ENCODE measurements around the gene NME9. TPM values are rescaled to one million over a fixed set of nuclear protein-coding genes. Genes with fewer than 3 reads are reported as not detected.
"Not testable (repeated sequence)": the region's sequence is repeated elsewhere in the genome, so short reads cannot be mapped to it uniquely, and the experiment has no call there.

NME9 gene
- 1 to 10 TPM; 1.7 to 4.6 (median 3.4) TPM for polyA plus RNA-seq (ENCODE audit: insufficient read length in 4 of 4)

DNA sequence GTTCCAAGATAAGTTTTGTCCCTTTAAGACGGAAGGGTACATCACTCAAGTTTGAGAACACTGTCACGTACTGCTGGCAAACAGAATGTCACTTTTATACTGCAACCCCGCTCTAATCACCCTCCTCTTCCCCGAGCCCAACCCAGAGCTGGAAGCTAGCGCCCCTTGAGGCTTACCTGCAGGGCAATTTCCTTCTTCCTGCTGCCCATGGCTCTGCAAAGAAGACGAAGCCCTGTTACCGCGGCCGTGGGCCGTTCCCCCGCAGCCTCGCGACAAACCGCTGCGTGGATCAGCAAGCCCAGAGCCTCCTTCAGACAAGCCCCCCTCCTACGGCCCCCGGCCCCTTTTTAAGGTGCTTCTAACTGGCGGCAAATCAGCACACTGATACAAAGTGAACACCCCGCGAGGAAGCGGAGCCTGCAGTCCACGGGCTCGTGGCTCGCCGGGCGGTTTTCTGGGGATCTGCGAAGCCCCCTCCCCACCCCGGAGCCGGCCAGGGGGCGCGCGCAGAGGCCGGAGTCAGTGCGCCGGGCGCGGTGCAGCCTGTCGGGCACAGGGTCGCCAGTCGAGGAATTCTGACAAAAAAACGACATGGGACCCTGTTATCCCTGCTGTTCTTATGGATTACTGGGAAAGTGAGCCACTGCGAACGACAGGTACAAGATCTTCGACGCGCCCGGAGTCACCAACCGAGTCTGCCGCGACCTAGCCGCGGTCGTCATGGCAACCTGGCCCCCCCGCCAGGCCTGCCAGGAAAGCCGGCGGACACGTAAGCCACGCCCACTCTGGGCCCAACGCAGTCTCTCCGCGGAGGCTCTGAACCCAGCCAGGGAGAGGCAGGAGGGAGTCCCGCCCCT, at the start of gene NME9:
Gene NME9, minus strand, starts transcription at position 725 of the 857 bp plus-strand sequence. Its CDS starts 516 bp downstream, at position 209.
- DNase-seq (ENCODE audit: low read depth in 4 of 4, low spot score in 2 of 4), result peak in 3 of 4 donors; percentile 47 to 77 (median 52)

DNA sequence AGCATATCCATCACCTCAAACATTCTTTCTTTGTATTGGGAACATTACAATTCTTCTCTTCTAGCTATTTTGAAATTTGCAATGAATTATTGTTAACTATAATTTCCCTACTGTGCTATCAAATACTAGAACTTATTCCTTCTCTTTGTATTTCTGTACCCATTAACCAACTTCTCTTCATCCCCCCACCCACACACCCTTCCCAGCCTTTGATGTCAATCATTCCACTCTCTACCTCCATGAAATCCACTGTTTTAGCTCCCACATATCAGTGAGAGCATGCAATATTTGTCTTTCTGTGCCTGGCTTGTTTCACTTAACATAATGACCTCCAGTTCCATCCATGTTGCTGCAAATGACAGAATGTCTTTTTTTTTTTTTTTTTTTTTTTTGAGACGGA, 49.3 kb upstream of the NME9 start:
- DNase-seq (ENCODE audit: low read depth in 4 of 4, low spot score in 2 of 4), result no peak

- no peak for DNase-seq (ENCODE audit: low read depth in 4 of 4, low spot score in 2 of 4)
These were observed 48.7 kb upstream of the NME9 start for GRCh38 chr3:138378331-138378730.

- no peak for DNase-seq (ENCODE audit: low read depth in 4 of 4, low spot score in 2 of 4)
These were observed 48.2 kb upstream of the NME9 start for GRCh38 chr3:138377804-138378203.

GRCh38 chr3:138377212-138377611, 47.6 kb upstream of the NME9 start:
- DNase-seq (ENCODE audit: low read depth in 4 of 4, low spot score in 2 of 4), result not testable (repeated sequence)

- no peak for DNase-seq (ENCODE audit: low read depth in 4 of 4, low spot score in 2 of 4)
These were observed 47.0 kb upstream of the NME9 start for GRCh38 chr3:138376663-138377062.

DNA sequence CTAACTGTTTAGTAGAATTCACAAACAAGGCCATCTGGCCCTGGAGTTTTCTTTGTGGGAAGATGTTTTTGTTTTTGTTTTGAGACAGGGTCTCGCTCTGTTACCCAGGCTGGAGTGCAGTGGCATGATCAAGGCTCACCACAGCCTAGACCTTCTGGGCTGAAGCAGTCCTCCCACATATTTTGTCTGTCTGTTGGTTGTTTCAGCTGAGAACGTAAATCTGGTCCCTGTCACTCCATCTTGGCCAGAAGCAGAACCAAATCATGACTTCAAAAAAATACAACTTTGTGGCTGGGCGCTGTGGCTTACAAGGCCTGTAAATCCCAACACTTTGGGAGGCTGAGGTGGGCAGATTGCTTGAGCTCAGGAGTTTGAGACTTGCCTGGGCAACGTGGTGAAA, 45.8 kb upstream of the NME9 start:
- DNase-seq (ENCODE audit: low read depth in 4 of 4, low spot score in 2 of 4), result no peak

DNA sequence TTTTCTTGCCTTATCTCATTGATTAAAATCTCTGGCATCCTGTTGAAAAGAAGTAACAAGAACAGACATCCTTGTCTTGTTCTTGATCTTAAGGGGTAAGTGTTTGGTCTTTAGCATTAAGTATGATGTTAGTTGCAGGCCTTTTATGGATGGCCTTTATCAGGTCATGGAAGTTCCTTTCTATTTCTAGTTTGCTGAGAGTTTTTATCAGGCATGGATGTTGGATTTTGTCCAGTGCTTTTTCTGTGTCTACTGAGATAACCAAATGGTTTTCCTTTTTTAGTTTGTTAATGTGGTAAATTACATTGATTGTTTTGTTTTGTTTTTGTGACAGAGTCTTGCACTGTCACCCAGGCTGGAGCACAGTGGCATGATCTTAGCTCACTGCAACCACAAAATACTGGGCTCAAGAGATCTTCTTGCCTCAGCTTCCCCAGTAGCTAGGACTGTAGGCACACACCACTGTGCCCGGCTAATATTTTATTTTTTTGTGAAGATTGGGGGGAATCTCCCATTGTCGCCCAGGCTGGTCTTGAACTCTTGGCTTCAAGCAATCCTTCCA, 45.0 kb upstream of the NME9 start:
- DNase-seq (ENCODE audit: low read depth in 4 of 4, low spot score in 2 of 4), result no peak

- DNase-seq (ENCODE audit: low read depth in 4 of 4, low spot score in 2 of 4), result no peak
These were observed 44.1 kb upstream of the NME9 start for GRCh38 chr3:138373736-138374094.

DNA sequence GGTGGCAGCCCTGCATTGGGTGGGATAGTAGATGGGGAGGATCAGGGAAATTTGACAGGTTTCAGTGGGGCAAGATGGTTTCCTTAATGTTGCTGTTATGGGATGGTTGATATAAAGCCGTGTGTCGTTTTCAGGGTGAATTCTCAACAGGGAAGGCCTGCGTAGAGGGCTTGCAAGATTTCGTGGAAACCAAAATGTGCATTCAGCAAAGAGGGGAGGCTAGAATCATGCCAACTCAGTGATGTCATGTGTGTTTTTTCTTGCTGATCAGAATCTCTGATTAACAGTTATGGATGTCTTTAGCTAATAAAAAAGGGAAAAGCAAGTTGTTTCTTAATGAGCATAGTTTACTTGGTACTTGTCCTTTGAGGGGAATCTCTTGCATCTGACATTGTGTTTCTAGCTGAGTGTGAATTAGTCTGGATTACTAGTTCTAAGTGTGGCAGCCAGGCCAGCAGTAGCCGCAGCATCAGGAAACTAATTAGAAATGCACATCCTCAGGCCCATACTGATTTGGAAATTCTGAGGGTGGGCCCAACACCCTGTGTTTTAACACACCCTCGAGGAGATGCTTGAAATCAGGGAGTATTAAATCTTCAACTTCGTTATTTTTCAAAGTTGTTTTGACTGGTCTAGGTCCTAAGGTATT, 43.6 kb upstream of the NME9 start:
- DNase-seq (ENCODE audit: low read depth in 4 of 4, low spot score in 2 of 4), result no peak

- no peak for DNase-seq (ENCODE audit: low read depth in 4 of 4, low spot score in 2 of 4)
These were observed 41.7 kb upstream of the NME9 start for GRCh38 chr3:138371070-138371965.

- no peak for DNase-seq (ENCODE audit: low read depth in 4 of 4, low spot score in 2 of 4)
These were observed 40.7 kb upstream of the NME9 start for GRCh38 chr3:138370321-138370720.

GRCh38 chr3:138369151-138369900, 39.7 kb upstream of the NME9 start:
- no peak for DNase-seq (ENCODE audit: low read depth in 4 of 4, low spot score in 2 of 4)

- no peak for DNase-seq (ENCODE audit: low read depth in 4 of 4, low spot score in 2 of 4)
These were observed 38.3 kb upstream of the NME9 start for GRCh38 chr3:138367911-138368310.

DNA sequence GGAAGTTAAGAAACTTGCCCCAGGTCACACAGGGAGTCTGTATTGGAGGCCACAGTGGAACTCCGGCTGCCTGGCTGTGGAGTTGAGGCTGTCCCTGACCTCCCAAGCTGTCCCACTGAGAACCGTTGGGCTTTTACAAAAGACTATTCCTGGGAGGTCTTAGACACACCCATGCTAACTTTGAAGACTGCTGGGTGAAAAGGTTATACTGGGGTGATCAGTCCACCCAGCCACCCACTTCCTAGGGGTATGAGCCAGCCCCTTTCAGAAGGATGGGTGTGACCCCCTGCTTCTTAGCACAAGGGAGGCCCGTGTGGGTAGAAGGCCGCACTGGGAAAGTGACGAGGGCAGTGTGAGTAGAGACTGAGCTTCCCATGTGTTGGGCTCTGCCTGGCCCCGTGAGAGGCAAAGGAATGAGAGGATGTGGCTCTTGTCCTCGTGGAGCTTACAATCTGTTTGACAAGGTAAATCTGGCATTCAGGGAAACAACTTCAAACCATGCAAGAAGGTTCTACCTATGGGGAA, 37.7 kb upstream of the NME9 start:
- no peak for DNase-seq (ENCODE audit: low read depth in 4 of 4, low spot score in 2 of 4)

DNA sequence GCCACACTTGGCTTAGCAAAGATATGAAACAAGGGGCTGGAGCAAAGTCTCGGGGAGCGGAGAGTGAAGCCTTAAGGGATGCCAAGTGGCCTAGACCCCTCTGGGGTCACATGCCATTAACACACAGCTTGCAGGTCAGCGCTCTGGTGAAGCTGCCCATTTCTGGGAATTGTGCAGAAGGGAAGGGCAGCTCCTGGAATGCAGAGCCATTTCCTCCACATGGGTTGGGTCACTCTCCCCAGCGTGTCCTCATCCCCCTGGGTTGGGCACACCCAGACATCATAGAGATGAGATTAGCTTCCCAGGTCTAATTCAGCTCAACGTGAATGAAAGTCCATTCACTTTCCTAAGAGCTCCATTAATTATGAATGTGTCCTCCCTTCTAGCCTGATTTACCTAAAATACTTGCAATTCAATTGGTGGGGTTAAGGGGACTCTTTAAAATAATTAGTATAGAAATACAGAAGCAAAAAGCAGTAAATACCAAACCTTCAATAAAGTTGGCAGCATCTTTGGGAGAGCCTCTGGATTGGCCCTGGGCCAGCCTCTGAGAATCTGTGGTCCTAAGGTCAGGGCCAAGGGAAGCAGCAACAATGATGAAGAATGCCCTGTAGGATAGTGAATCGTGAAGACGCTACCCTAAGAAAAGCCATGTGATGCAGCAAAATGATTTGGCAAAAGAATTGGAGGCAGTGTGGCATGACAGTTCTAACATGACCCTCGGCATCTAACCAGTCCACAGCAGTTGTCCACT, 36.5 kb upstream of the NME9 start:
- DNase-seq (ENCODE audit: low read depth in 4 of 4, low spot score in 2 of 4), result no peak

DNA sequence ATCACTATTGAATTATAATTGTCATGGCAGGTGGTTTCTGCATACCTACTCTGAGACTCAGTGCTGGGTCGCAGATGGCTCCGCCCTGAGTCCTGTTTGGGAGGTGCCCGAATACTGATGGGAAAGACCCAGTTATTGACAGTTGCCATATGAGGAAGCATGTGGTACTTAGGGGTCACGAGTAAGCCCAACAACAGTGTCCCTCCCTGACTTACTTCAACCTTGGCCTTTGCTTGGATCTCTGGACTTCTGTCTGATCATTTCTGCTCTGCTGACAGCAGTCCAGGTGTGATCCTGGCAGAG, 35.6 kb upstream of the NME9 start:
- no peak for DNase-seq (ENCODE audit: low read depth in 4 of 4, low spot score in 2 of 4)

DNA sequence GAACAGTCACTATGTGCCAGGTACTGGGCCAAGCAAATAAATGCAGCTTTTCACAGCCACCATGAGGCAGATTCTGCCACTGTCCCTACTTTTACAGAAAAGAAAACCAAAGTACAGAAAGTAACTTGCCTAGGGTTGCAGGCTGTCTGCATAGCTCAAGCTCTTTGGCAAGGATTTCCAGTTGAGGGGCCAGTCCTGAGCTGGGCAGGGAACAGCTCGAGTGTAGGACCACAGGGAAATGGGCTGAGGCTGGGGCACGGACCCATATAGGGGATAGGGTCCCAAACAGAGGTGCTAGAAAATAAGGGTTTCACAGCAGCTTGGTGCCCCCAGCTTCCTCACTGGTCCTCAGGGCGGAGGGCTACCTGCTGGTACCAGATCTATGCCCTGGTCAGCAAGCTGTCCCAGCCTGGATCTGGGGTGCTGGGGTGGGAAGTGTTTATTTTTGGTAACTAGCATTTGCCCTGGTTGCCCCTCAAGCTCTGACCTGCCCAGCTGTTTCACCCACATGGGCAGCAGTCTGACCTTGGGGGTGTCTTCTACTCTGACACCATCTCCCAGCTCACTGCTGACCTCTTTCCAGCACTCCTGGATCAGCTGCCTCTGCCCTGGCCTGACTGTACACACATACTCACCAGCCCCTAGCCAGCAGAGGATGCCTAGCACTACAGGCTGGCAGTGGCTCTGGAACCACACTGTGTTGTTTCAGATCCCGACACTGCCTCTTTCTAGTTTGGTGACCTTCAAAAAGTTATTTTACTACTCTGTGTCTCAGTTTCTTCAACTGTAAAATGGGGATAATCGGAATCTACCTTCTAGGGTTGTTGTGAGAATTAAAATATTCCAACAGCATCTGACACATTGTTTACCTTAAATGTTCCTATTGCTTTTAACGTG, 35.0 kb upstream of the NME9 start:
- DNase-seq (ENCODE audit: low read depth in 4 of 4, low spot score in 2 of 4), result no peak
